ENCODE results near the gene TRIO.

- TF ChIP-seq, protein P1, sequence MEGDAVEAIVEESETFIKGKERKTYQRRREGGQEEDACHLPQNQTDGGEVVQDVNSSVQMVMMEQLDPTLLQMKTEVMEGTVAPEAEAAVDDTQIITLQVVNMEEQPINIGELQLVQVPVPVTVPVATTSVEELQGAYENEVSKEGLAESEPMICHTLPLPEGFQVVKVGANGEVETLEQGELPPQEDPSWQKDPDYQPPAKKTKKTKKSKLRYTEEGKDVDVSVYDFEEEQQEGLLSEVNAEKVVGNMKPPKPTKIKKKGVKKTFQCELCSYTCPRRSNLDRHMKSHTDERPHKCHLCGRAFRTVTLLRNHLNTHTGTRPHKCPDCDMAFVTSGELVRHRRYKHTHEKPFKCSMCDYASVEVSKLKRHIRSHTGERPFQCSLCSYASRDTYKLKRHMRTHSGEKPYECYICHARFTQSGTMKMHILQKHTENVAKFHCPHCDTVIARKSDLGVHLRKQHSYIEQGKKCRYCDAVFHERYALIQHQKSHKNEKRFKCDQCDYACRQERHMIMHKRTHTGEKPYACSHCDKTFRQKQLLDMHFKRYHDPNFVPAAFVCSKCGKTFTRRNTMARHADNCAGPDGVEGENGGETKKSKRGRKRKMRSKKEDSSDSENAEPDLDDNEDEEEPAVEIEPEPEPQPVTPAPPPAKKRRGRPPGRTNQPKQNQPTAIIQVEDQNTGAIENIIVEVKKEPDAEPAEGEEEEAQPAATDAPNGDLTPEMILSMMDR (IDR thresholded peaks at IDR 0.05): no peak
- TF ChIP-seq POLR2A (IDR thresholded peaks at IDR 0.05): no peak
Observed at GRCh38 chr5:14512574-14512973, 369.4 kb downstream of the TRIO start.
